Gastrocnemius medialis (tissue), 4 donors: ENCODE data around the gene PWWP2A. TPM values are rescaled to one million over a fixed set of nuclear protein-coding genes. Genes with fewer than 3 reads are reported as not detected.

Experiments
- ATAC-seq, 2 donors: fragments of 150-250 bp; one replicate each; pipeline ENCODE4 v1.9.1; 2016
- DNase-seq, 2 donors: peaks; one replicate each; pipeline ENCODE4 v3.0.0-alpha.2; 2019
- H3K27ac ChIP-seq, 4 donors: fragments of 200-600 bp; sonication (generic); 1 replicate in 1 of 4; 2 replicates in 3 of 4; pipeline ENCODE4 v1.5.1; 2016 to 2018; ENCODE audit warnings: mild to moderate bottlenecking in 2 of 4, moderate library complexity in 1 of 4
- H3K27me3 ChIP-seq, 3 donors: fragments of 200-600 bp; sonication (generic) in 2 of 3; 1 replicate in 1 of 3; 2 replicates in 2 of 3; pipeline versions ENCODE4 v1.5.1 to v1.6.0; 2016 to 2019; ENCODE audit warnings: mild to moderate bottlenecking in 1 of 3, moderate library complexity in 1 of 3
- H3K36me3 ChIP-seq, 2 donors: fragments of 200-600 bp; sonication (generic) in 1 of 2; one replicate each; pipeline ENCODE4 v1.5.1; 2017 to 2018
- H3K4me1 ChIP-seq, 2 donors: fragments of 200-600 bp; sonication (generic) in 1 of 2; one replicate each; pipeline ENCODE4 v1.5.1; 2016 to 2017; ENCODE audit warnings: mild to moderate bottlenecking in 2 of 2
- H3K4me3 ChIP-seq, 4 donors: fragments of 200-600 bp; sonication (generic) in 3 of 4; 1 replicate in 1 of 4; 2 replicates in 3 of 4; pipeline ENCODE4 v1.5.1; 2016 to 2019; ENCODE audit warnings: mild to moderate bottlenecking in 2 of 4
- H3K9me3 ChIP-seq, 3 donors: fragments of 200-600 bp; sonication (generic) in 2 of 3; 1 replicate in 1 of 3; 2 replicates in 2 of 3; pipeline ENCODE4 v1.5.1; 2016 to 2019
- POLR2A ChIP-seq, 2 donors: fragments of 450-650 bp; IDR thresholded peaks; one replicate each; pipeline ENCODE4 v1.6.1; 2017; ENCODE audit warnings: antibody characterized with exemption in 2 of 2, mild to moderate bottlenecking in 2 of 2, moderate library complexity in 2 of 2
- in situ Hi-C, 4 donors: fragments of 200-750 bp; cut with MboI; loops; one replicate each; pipeline versions ENCODE4 v1.15.0 to v1.8.0; 2017; ENCODE audit warnings: low sequenced_read_pairs in 4 of 4
- intact Hi-C: fragments of 100-400 bp; cut with DNase I; formaldehyde crosslinking; loops from one replicate; pipeline ENCODE4 v1.15.1; 2023; ENCODE audit warnings: low total_unique reads
- total RNA-seq, 4 donors: library from RNA; depleted of rRNA; stranded (reverse); fragments of >200 nt; gene quantifications; one replicate each; pipeline versions ENCODE4 v1.1.0 to v1.2.3, GENCODE V29; 2016
- TF ChIP-seq, protein P1 (sequence below), 5 experiments: fragments of 450-650 bp in 3 of 5; fragments of 200-600 bp in 2 of 5; sonication (generic) in 2 of 5; IDR thresholded peaks in 4 of 5; conservative IDR thresholded peaks in 1 of 5; 1 replicate in 4 of 5; 2 replicates in 1 of 5; pipeline ENCODE4 v1.5.1; 2016 to 2019; ENCODE audit warnings: antibody characterized with exemption in 5 of 5, mild to moderate bottlenecking in 3 of 5, moderate library complexity in 3 of 5

Gene PWWP2A
- total RNA-seq, 4 donors from 2014 or later, result 5.4 to 13.3 (median 8.6) TPM

DNA sequence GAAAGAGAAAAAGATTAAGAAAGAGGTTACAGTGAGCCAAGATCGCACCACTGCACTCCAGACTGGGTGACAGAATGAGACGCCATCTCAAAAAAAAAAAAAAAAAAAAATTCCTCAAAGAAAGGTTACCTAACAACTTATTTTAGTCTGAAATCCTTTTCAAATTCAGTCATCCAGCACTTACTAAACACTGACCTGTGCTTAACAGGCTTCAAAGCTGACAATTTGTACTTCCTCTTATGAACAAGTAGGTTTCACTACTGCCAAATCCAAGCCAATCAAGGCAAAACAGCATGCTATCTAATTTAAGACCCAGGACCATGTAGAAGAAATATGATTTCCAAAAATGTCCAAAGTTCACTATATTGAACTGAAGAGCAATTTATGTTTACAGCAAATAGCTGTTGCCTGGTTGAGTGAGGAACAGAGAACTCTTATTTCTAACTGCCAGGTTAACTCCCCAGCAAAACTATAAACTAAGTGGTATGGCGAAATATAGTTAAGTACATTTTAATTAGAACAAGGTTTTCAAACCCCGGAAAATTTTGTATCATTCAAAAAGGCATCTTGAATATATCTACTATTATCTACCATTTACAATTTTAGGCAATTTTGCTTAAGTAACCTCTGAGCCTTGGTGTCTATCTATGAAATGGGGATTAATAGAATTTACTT is 13.4 kb downstream of the PWWP2A start:
- ATAC-seq (no peak), DNase-seq (no peak)
- no peaks in the 10 kb centered on the region for H3K27me3 ChIP-seq
- no peaks in the 10 kb centered on the region for H3K9me3 ChIP-seq
- intact Hi-C loops (no loop called here), in situ Hi-C loops (no loop called here)
- TF ChIP-seq POLR2A (IDR thresholded peaks at IDR 0.05), result no peak
- H3K4me3 ChIP-seq, result no peak overlapping the region
- peaks cover 0 to 8% of the 10 kb centered on the region in 2 donors for H3K36me3 ChIP-seq
- no peaks in the 10 kb centered on the region for H3K4me1 ChIP-seq
- H3K27ac ChIP-seq, result no peak overlapping the region

DNA sequence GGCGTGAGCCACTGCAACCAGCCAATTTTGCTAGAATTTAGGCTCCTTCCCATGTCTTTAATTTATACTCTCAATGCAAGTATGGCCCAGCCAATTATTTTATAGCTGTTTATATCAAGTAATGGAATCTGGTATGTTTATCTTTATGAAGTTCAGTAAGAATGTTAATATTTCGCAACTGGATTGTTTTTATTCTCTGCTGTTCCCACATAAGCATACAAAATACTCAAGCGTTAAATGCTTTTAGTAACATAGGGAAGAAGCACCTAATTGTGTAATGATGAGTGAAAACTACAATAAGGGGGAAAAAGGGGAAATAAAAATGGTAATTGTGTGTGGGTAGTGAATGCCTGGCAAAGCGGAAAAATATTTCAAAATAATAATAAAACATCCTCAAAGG is 21.3 kb downstream of the PWWP2A start:
- DNase-seq, result no peak
- ATAC-seq, result no peak
- intact Hi-C loops (no loop called here), in situ Hi-C loops (no loop called here)
- H3K4me1 ChIP-seq, result peaks cover 0 to 3% of the 10 kb centered on the region in 2 donors
- no peak overlapping the region for H3K4me3 ChIP-seq
- H3K36me3 ChIP-seq, result peaks cover 0 to 18% of the 10 kb centered on the region in 2 donors
- no peaks in the 10 kb centered on the region for H3K9me3 ChIP-seq
- H3K27ac ChIP-seq, result no peak overlapping the region
- TF ChIP-seq, protein P1, sequence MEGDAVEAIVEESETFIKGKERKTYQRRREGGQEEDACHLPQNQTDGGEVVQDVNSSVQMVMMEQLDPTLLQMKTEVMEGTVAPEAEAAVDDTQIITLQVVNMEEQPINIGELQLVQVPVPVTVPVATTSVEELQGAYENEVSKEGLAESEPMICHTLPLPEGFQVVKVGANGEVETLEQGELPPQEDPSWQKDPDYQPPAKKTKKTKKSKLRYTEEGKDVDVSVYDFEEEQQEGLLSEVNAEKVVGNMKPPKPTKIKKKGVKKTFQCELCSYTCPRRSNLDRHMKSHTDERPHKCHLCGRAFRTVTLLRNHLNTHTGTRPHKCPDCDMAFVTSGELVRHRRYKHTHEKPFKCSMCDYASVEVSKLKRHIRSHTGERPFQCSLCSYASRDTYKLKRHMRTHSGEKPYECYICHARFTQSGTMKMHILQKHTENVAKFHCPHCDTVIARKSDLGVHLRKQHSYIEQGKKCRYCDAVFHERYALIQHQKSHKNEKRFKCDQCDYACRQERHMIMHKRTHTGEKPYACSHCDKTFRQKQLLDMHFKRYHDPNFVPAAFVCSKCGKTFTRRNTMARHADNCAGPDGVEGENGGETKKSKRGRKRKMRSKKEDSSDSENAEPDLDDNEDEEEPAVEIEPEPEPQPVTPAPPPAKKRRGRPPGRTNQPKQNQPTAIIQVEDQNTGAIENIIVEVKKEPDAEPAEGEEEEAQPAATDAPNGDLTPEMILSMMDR (IDR thresholded peaks at IDR 0.05 in 4 of 5, conservative IDR thresholded peaks at IDR 0.05 in 1 of 5), result no peak
- no peak for TF ChIP-seq POLR2A (IDR thresholded peaks at IDR 0.05)
- H3K27me3 ChIP-seq, result no peaks in the 10 kb centered on the region

DNA sequence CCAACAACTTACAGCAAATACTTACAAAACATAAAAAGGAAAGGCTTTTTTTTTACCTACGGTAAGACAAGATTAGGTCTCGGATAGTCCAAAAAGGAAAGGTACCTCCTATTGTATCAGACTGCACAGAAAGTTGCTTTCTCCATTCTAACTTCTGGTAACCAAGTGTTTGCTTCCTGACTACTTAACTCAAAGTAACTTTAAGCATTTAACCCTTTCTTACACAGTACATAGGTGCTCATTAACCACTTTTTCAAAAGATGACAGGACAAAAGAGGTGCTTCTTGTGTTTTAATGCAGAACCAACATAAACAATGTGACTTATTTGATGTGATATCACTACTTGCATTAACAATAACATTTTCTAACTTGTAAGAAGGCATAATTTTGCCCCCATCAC is 23.1 kb downstream of the PWWP2A start:
- Histone ChIP-seq H3K36me3 (peaks cover 0 to 29% of the 10 kb centered on the region in 2 donors), H3K9me3 (no peaks in the 10 kb centered on the region), H3K4me3 (no peak overlapping the region), H3K27me3 (no peaks in the 10 kb centered on the region), H3K27ac (no peak overlapping the region), H3K4me1 (peaks cover 0 to 3% of the 10 kb centered on the region in 2 donors)
- DNase-seq, result no peak
- no peak for ATAC-seq
- in situ Hi-C loops (no loop called here), intact Hi-C loops (no loop called here)
- TF ChIP-seq POLR2A (IDR thresholded peaks at IDR 0.05), result no peak
- TF ChIP-seq, protein P1 (IDR thresholded peaks at IDR 0.05 in 4 of 5, conservative IDR thresholded peaks at IDR 0.05 in 1 of 5), result no peak

DNA sequence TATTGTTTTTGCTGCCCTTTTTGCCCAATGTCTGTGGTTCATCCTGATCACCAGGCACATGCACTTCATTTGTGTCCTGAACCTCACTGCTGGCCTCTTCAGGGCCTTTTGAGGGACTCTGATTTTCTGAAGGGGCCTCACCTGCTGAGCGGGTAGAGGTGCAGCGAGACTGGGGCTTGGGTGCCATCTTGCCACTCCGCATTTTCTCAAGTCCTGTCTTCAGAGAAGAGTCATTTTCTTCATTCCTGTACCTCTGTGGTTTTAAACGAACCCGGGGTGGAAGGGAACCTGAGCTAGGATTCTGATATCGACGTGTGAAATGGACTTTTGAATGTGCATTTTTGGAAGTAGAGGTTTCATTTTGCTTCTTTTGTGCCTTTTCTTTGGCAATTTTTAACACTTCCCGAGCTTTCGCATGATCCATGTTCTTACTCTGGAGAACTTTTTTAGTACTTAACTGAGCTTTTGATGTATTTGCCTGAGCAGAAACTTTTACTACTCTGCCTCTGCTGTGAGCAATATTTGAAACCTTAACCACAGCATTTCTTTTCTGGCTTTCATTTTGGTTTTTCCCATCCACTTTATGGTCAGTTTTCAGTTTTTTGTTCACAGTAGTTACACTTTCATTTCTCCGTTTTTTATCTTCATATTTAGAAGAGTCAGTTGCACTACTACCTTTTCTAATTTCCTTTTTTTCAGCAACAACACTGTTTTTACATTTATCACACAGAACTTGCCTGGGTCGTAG is 26.1 kb downstream of the PWWP2A start:
- in situ Hi-C loops (no loop called here), intact Hi-C loops (no loop called here)
- Histone ChIP-seq H3K4me1 (peaks cover 0 to 3% of the 10 kb centered on the region in 2 donors), H3K4me3 (no peak overlapping the region), H3K36me3 (peaks cover 0 to 19% of the 10 kb centered on the region in 2 donors), H3K9me3 (no peaks in the 10 kb centered on the region), H3K27ac (no peak overlapping the region), H3K27me3 (no peaks in the 10 kb centered on the region)
- TF ChIP-seq, protein P1 (IDR thresholded peaks at IDR 0.05 in 4 of 5, conservative IDR thresholded peaks at IDR 0.05 in 1 of 5), result no peak
- no peak for TF ChIP-seq POLR2A (IDR thresholded peaks at IDR 0.05)
- ATAC-seq (no peak), DNase-seq (no peak)

DNA sequence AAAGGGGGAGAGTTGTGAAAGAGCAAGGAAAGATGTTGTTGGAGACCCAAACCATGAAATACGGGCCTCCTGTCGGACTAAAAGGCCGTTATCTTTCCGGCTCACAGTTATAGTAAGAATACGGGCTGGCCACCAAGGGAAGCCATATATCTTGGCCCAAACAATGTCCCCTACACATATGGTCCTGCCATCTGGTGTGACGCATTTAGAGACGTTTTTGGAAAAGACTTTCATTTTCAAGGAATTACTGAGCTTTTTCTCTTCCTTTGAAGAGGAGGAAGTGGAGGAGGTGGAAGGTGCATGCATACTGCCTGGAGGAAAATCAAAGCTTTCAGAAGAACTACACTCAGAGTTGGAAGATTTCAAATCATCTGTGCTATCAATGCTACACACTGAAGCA is 26.7 kb downstream of the PWWP2A start:
- DNase-seq, result no peak
- intact Hi-C loops, result no loop called here
- peaks cover 0 to 19% of the 10 kb centered on the region in 2 donors for H3K36me3 ChIP-seq

More for the DNA sequence above, 26.7 kb downstream of the PWWP2A start:
- Histone ChIP-seq H3K4me1 (no peaks in the 10 kb centered on the region), H3K9me3 (no peaks in the 10 kb centered on the region), H3K27ac (no peak overlapping the region), H3K27me3 (no peaks in the 10 kb centered on the region), H3K4me3 (no peak overlapping the region)
- in situ Hi-C loops, result no loop called here
- no peak for TF ChIP-seq POLR2A (IDR thresholded peaks at IDR 0.05)
- TF ChIP-seq, protein P1 (IDR thresholded peaks at IDR 0.05 in 4 of 5, conservative IDR thresholded peaks at IDR 0.05 in 1 of 5), result no peak
- no peak for ATAC-seq
